Nucleus accumbens (tissue), 56 donors: ENCODE data around the gene TREML2.
"Not testable (repeated sequence)": the region's sequence is repeated elsewhere in the genome, so short reads cannot be mapped to it uniquely, and the experiment has no call there.

Experiments
- DNase-seq, 56 donors: peaks; one replicate each; lab custom pipeline; 2025; lab: John Stamatoyannopoulos, UW

The TREML2 gene

GRCh38 chr6:41200901-41201763 lies at the start of gene TREML2:
TSS of gene TREML2 (minus strand) at chr6:41201149. CDS start at chr6:41201008, 141 bp downstream.
- no peak for DNase-seq

GRCh38 chr6:41247882-41248705 lies 47.1 kb upstream of the TREML2 start:
- no peak for DNase-seq

DNA sequence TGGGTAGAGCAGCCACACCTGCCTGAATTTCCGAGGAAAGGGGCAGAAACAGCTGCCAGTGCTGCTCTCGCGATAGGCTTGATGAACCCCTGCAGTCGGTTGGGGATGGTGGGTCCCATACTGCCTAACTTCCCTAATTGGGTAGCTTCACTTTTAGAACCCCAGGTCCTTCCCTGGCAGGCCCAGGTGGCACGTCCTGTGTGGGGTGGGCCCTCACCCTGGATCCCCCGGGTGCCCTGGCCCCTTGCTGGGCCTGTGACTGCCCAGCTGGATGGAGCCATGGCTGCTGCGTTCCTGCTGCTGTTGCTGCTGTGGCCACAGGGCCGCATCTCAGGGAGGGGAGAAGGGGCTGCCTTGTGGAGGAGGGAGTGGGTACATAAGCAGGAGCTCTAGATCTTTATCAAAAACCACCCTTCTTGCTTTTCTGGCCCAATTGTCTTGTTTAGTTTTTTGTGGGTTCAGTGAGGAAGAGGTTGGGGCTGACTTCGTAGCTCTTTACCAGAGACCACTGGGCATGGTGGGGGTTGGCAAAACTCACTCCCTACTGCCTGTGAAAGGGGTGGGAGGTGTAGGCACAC lies 46.4 kb upstream of the TREML2 start:
- no peak for DNase-seq

GRCh38 chr6:41246529-41246928 lies 45.6 kb upstream of the TREML2 start:
- not testable (repeated sequence) for DNase-seq

GRCh38 chr6:41239467-41240159 lies 38.7 kb upstream of the TREML2 start:
- DNase-seq, result no peak

DNA sequence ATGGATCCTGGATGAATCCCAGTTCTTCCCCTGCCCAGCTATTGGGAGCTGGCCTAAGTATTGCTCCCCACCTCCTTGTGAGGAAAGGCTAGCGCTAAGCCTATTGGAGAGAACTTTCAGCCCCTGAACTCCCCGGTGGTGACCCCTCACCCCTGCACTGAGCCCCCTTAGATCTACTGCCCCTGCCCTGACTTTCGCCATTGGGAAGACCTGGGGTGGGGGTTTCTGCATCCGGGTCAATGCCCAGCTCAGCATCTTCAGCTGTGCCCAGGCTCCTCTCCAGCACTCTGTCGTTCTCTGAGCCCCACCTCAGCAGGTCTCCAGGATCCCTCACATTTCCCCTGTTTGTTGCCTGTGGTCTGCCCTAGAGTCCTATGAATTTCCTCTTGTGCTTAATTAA lies 36.2 kb upstream of the TREML2 start:
- no peak for DNase-seq

DNA sequence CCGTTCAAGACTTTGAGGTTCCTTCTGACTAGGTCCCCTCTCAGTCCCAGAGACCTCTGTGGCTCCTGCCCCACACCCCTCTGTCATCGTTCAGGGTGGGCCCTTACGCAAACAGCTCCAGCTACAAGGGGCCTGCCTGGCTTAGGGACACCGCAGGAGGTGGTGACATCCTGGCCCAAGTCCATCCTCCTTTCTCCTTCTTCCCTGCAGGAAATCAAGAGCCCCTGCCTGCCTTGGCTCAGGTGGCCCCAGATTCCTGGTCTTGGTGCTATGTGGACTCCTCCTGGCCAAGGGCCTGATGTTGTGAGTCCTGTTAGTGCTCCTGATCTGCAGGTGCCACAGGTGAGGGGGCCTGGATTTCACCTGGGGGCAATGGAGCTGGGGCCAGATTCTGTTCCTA lies 35.3 kb upstream of the TREML2 start:
- DNase-seq, result no peak

- no peak for DNase-seq
These were observed 31.7 kb upstream of the TREML2 start for GRCh38 chr6:41232667-41233066.

- no peak for DNase-seq
These were observed 30.3 kb upstream of the TREML2 start for GRCh38 chr6:41231246-41231645.

- no peak for DNase-seq
These were observed 28.8 kb upstream of the TREML2 start for GRCh38 chr6:41229721-41230120.

GRCh38 chr6:41228616-41229015 lies 27.7 kb upstream of the TREML2 start:
- no peak for DNase-seq

- no peak for DNase-seq
These were observed 27.1 kb upstream of the TREML2 start, which contains the start of gene TREML4 for GRCh38 chr6:41228096-41228495. TSS of gene TREML4 (plus strand) at chr6:41228349. CDS start at chr6:41228428, 79 bp downstream.

GRCh38 chr6:41226752-41227151 lies 25.8 kb upstream of the TREML2 start:
- no peak for DNase-seq

DNA sequence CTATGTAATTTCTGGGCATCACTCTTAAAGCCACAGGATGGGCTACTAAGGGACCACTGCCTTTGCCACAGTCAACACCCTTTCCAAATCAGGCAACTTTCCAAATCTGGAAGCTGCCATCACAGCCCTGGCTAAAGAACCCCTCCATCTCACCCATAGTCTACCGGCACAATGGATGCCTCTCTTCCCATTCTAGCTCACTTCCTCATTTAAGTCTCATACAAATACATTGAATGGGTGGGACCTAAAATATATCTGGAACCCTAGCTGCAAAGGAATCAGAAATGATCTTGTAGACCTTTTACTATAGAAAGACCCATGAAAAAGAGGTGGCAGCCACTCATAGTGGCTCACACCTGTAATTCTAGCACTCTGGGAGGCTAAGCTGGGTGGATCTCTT lies 23.9 kb upstream of the TREML2 start:
- DNase-seq, result no peak

GRCh38 chr6:41222513-41222912 lies 21.6 kb upstream of the TREML2 start:
- no peak for DNase-seq

GRCh38 chr6:41222045-41222444 lies 21.1 kb upstream of the TREML2 start:
- DNase-seq, result no peak

GRCh38 chr6:41216616-41217015 lies 15.7 kb upstream of the TREML2 start:
- no peak for DNase-seq

GRCh38 chr6:41215777-41216176 lies 14.8 kb upstream of the TREML2 start:
- DNase-seq, result no peak

- DNase-seq, result no peak
These were observed 13.8 kb upstream of the TREML2 start for GRCh38 chr6:41214559-41215238.
